ENCODE data around the gene NPLOC4. TPM values are rescaled to one million over a fixed set of nuclear protein-coding genes. Genes with fewer than 3 reads are reported as not detected.

Gene NPLOC4
- total and polyA plus RNA-seq, 11 donors: 28.2 to 133 (median 99.2) TPM

GRCh38 chr17:81558941-81559806 is 77.7 kb downstream of the NPLOC4 start:
- Histone ChIP-seq H3K27me3 (no peaks in the 10 kb centered on the region), H3K27ac (peak overlapping the region in 5 of 12 donors; percentile 17 to 79 (median 31)), H3K4me1 (peaks cover 0 to 65% (median 21%) of the 10 kb centered on the region in 12 donors), H3K36me3 (peaks cover 0 to 81% (median 71%) of the 10 kb centered on the region in 9 donors), H3K4me3 (no peak overlapping the region), H3K9me3 (no peaks in the 10 kb centered on the region)
- no peak for TF ChIP-seq POLR2A (IDR thresholded peaks at IDR 0.05)
- TF ChIP-seq, protein P1, sequence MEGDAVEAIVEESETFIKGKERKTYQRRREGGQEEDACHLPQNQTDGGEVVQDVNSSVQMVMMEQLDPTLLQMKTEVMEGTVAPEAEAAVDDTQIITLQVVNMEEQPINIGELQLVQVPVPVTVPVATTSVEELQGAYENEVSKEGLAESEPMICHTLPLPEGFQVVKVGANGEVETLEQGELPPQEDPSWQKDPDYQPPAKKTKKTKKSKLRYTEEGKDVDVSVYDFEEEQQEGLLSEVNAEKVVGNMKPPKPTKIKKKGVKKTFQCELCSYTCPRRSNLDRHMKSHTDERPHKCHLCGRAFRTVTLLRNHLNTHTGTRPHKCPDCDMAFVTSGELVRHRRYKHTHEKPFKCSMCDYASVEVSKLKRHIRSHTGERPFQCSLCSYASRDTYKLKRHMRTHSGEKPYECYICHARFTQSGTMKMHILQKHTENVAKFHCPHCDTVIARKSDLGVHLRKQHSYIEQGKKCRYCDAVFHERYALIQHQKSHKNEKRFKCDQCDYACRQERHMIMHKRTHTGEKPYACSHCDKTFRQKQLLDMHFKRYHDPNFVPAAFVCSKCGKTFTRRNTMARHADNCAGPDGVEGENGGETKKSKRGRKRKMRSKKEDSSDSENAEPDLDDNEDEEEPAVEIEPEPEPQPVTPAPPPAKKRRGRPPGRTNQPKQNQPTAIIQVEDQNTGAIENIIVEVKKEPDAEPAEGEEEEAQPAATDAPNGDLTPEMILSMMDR (IDR thresholded peaks at IDR 0.05): peak in 10 of 12 donors; percentile 14 to 57 (median 36)
- DNase-seq (peak in 3 of 5 donors; percentile 57 to 71 (median 62)), ATAC-seq (peak; percentile 56 to 80 (median 70))
- WGBS, 4 donors: 50 to 56% (median 54%) methylated on average over 27 of the region's 27 CpGs
- intact Hi-C loops (cut with DNase I): loop anchor here in 4 of 10 donors (5.0 kb wide), 1 partner anchor 43 kb away; no protein-coding TSS in a partner anchor

DNA sequence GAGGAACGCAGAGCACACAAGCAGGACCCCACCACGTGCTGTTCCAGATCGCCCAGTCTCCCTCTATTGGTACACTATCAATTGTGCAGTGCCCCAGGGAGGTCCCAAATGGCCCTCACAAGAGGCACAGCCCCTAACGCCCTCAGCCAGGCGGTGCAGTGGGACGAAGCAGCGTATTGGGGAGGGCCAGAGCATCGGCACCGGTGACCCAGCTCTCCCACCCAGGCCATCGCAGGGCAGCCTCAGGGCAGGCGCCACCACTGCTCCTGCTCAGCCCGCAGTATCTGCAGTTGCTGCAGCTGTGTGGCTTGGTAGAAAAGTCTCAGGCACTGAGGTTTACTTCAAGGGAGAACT is 78.8 kb downstream of the NPLOC4 start:
- Histone ChIP-seq H3K4me3 (no peak overlapping the region), H3K27ac (peak overlapping the region in 2 of 12 donors; percentile 9 to 79), H3K4me1 (peaks cover 0 to 74% (median 29%) of the 10 kb centered on the region in 12 donors), H3K9me3 (no peaks in the 10 kb centered on the region), H3K27me3 (no peaks in the 10 kb centered on the region), H3K36me3 (peaks cover 0 to 72% (median 60%) of the 10 kb centered on the region in 9 donors)
- intact Hi-C loops (cut with DNase I): loop anchor here in 4 of 10 donors (5.0 kb wide), 1 partner anchor 44 kb away; no protein-coding TSS in a partner anchor
- WGBS, 4 donors: 82 to 89% (median 86%) methylated on average over 12 of the region's 12 CpGs
- ATAC-seq: peak in 1 of 4 donors; percentile 0
- peak in 1 of 5 donors; percentile 24 for DNase-seq
- TF ChIP-seq POLR2A (IDR thresholded peaks at IDR 0.05): no peak
- TF ChIP-seq, protein P1 (IDR thresholded peaks at IDR 0.05): no peak

- Histone ChIP-seq H3K4me3 (no peak overlapping the region), H3K4me1 (peaks cover 0 to 78% (median 31%) of the 10 kb centered on the region in 12 donors), H3K9me3 (no peaks in the 10 kb centered on the region), H3K36me3 (peaks cover 0 to 66% (median 55%) of the 10 kb centered on the region in 9 donors), H3K27me3 (no peaks in the 10 kb centered on the region), H3K27ac (peak overlapping the region in 5 of 12 donors; percentile 30 to 80 (median 79))
- intact Hi-C loops (cut with DNase I): loop anchor here in 4 of 10 donors (5.0 kb wide), 1 partner anchor 45 kb away; no protein-coding TSS in a partner anchor
- TF ChIP-seq POLR2A (IDR thresholded peaks at IDR 0.05): no peak
- ATAC-seq (peak in 3 of 4 donors; percentile 3 to 21 (median 3)), DNase-seq (peak in 1 of 5 donors; percentile 31)
- WGBS, 4 donors: 71 to 79% (median 75%) methylated on average over 20 to 21 of the region's 21 CpGs
Observed at GRCh38 chr17:81557276-81558114, 79.4 kb downstream of the NPLOC4 start.

GRCh38 chr17:81556863-81557262 is 80.0 kb downstream of the NPLOC4 start:
- no peak for ATAC-seq
- intact Hi-C loops (cut with DNase I): loop anchor here in 4 of 10 donors (5.0 kb wide), 1 partner anchor 45 kb away; no protein-coding TSS in a partner anchor
- 86 to 94% (median 91%) methylated on average over 4 to 6 of the region's 6 CpGs for whole genome bisulfite sequencing, 4 donors
- TF ChIP-seq POLR2A (IDR thresholded peaks at IDR 0.05): no peak
- TF ChIP-seq, protein P1 (IDR thresholded peaks at IDR 0.05): no peak
- Histone ChIP-seq H3K4me1 (peaks cover 0 to 77% (median 31%) of the 10 kb centered on the region in 12 donors), H3K27ac (peak overlapping the region in 9 of 12 donors; percentile 20 to 80 (median 73)), H3K4me3 (no peak overlapping the region), H3K9me3 (no peaks in the 10 kb centered on the region), H3K27me3 (no peaks in the 10 kb centered on the region), H3K36me3 (peaks cover 0 to 59% (median 48%) of the 10 kb centered on the region in 9 donors)
- DNase-seq: peak in 1 of 5 donors; percentile 47

Measured in heart left ventricle (tissue), 16 donors.